Activated CD4-positive, CD25-positive, alpha-beta regulatory T cell (primary cell): ENCODE data around the gene CANX.
A peak's percentile ranks its signal among the peaks of the same experiment; 100 is the strongest.
"Not testable (repeated sequence)": the region's sequence is repeated elsewhere in the genome, so short reads cannot be mapped to it uniquely, and the experiment has no call there.

Experiments used
- DNase-seq, 4 experiments: peaks; one replicate each; lab custom pipeline; 2025; lab: John Stamatoyannopoulos, UW

The CANX gene, protein sequence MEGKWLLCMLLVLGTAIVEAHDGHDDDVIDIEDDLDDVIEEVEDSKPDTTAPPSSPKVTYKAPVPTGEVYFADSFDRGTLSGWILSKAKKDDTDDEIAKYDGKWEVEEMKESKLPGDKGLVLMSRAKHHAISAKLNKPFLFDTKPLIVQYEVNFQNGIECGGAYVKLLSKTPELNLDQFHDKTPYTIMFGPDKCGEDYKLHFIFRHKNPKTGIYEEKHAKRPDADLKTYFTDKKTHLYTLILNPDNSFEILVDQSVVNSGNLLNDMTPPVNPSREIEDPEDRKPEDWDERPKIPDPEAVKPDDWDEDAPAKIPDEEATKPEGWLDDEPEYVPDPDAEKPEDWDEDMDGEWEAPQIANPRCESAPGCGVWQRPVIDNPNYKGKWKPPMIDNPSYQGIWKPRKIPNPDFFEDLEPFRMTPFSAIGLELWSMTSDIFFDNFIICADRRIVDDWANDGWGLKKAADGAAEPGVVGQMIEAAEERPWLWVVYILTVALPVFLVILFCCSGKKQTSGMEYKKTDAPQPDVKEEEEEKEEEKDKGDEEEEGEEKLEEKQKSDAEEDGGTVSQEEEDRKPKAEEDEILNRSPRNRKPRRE

DNA sequence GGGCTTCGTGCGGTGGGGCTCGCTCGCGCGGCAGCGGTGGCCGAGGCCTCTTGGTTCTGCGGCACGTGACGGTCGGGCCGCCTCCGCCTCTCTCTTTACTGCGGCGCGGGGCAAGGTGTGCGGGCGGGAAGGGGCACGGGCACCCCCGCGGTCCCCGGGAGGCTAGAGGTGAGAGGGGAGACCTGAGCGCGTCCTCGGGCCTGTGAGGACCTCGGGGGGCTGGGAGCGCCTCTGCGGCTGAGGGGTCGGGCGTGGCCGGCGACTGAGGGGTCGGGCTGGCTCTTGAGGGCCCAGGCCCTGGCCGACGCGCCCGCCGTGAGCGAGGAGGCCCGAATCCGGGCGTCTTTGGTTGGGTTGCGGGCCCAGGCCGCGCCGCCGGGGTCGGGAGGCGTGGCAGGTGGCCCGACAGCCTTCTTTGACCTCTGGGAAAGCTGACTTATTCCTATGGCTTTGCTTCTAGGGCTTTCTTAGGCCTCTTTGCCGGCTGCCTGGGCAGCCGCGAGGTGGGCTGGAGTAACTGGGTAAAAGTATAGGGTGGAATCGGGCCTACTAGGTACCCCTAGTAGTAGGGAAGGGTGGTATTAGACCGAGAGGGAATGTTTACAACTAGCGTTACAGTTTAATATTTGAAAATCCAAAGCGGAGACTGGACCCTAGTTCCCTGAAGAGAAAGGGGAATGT is at the start of gene CANX:
CANX (plus strand) TSS at position 33 of the 681 bp plus-strand sequence. CDS start 6,715 bp downstream, outside the sequence.
- DNase-seq, result no peak

DNA sequence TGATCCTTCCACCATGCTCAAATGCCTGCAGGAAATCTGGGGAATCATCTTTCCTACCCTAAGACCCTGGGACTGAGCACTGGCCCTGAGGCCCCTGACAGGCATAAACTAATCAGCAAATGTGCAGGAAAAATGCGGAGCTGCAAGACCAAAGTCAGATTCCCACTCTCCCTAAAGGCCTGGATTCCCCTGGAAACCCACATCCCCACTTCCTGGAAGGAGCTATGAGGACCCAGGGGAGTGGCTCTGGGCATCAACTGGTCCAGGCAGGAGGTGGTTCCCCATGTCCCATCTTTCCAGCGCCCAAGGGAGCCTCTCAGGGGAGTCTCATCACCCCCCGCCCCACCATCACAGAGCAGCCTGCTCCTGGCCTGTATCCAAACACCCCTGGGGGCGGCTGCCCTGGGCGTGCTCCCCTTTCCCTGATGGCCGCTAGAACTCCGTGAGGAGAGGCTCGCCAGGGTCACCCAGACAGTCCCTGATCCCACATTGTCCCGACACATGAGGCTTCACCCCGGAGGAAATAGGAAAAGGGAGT is 49.5 kb upstream of the CANX start:
- DNase-seq, result not testable (repeated sequence)

GRCh38 chr5:179650245-179650644 is 48.5 kb upstream of the CANX start:
- not testable (repeated sequence) for DNase-seq

DNA sequence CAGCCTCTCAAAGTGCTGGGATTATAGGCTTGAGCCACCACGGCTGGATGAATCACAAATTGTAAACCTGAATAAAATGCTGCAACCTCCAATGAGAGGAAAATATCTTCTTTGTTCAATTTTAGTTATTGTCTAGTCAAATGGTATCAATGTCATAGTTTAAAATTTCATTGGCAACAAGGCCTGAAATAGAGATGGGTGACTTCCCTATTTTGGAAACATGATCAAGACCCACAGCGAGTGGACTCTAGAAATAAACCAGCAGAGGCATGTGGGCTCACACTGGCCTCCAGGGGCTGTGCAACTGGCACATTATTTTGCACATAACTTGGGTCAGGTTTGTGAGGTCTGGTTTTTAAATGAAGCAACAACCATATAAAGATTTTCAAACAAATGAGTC is 45.6 kb upstream of the CANX start:
- DNase-seq, result not testable (repeated sequence)

DNA sequence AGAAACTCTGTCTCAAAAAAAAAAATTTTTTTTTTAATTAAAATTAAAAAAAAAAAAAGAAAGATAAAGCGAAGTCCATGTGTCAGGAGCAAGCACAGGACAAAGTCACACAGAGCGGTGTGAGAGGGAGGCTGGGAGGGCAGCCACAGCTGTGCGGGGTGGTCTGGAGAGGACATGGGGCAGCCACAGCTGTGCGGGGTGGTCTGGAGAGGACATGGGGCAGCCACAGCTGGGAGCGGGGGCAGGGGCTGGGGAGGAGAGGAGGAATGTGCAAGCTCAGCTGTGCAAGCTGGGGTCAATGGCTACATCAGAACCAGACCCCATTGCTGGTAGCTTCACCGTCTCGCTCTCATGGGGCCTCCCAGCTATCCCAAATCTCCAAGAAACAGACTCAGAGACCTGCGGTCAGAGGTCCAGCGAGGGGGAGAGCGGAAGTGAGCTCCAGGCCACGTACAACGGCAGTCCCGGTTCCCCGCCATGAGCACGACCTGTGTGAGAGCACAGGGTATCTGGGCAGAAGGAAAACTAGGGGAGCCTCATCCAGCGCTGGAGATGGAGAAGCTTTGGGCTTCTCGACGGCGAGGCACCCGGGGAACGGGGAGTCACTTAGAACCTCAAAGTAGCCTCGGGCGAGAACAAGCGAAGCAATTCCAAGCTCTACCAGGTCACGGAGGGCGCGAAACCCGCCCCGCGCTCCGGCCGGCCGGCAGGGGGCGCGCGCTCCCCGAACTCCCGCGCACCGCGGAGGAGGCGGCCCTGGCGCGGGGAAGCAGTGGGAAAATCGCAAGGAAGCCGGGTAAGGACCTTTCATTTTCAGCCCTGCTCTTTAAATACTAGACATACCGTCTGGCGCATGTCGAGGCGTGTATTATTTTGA is 41.2 kb upstream of the CANX start:
- DNase-seq, result not testable (repeated sequence)

GRCh38 chr5:179658179-179658856 is 40.4 kb upstream of the CANX start:
- not testable (repeated sequence) for DNase-seq

- DNase-seq, result not testable (repeated sequence)
Observed at GRCh38 chr5:179661647-179662046, 37.1 kb upstream of the CANX start.

DNA sequence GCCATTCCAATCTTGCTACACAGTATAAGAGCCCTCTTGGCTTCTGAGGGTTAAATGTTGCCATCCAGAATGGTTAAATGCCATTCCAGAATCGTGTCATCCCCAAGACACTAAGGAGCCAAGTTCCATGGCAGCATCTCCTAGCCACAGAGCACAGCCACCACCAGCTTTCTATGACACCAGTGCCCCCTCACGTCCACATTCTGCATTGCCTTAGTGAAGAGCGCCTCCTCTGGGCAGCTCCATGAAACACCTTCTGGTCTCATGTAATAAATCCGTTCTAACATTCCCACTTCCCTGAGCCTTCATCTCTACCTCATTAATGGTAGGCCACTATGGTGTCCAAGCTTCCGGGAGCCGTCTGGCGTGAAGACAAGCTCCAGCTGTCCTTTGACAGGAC is 30.4 kb upstream of the CANX start:
- DNase-seq, result no peak

GRCh38 chr5:179678223-179679013 is 20.3 kb upstream of the CANX start:
- DNase-seq, result peak; percentile 79 to 84 (median 83)

GRCh38 chr5:179679014-179679674 is 19.6 kb upstream of the CANX start:
- DNase-seq, result peak; percentile 36 to 49 (median 42)

DNA sequence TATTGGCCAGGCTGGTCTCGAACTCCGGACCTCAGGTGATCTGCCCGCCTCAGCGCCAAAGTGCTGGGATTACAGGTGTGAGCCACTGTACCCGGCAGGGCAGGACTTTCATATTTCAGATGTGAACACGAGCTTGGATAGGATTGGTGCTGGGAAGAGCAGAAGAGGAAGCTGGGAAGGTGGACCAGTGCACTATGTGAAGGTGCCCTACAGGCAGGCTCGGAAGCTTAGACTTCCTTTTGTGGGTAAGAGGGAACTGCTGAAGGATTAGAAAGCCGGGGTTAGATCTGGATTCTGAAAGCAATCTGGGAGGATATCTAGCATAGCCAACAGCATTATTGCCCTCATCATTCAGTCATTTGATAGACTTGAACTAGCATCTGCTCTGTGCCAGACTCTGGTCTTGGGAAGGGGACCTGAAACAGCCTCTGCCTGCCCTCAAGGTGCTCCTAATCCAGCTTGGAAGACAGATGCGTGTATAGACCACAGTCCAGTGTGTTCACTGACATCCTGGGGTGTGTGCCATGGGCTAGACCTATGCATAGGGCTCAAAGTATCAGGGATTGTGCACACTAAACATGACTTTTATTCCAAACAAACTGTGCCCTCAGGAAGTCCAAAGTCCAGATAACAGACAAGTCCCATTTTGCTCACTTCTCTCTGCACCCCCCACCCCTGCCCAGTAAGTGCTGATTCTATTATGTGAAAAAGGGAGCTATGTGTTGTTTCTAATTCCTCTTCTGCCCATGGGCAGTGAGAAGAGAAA is 18.6 kb upstream of the CANX start:
- DNase-seq, result no peak

DNA sequence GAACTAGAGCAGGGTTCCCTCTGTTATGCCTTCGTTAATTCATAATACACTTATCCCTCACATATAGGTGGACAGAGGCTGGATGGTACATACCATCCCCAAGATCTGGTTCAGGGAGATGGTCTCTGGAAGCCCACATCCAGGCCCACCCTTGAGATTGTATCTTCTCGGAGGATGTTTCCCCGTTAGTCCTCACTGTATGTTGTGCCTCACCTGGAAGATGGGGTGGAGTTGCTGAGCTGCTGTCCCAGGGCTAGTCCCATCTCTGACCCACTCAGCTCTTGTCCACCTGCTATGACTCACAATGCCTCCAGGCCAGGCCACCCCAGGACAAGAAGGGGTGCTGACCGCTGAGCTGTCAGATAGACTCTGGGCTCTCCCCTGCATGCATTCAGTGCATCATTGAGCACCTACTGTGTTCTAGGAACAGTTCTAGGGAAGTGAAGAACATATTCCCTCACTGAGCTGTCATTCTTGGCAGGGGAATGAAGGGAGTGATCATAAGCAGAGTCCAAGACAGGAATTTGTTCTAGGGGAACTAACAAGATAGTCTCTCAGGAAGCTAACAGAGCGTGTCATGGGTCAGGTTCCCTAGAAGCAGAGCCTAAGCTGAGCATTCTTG is 17.9 kb upstream of the CANX start, which contains the start of gene CBY3:
CBY3 (minus strand) TSS at position 255 of the 622 bp plus-strand sequence; CDS start at position 139, 116 bp downstream.
- DNase-seq, result no peak

- not testable (repeated sequence) for DNase-seq
Observed at GRCh38 chr5:179689212-179689611, 9.6 kb upstream of the CANX start.

DNA sequence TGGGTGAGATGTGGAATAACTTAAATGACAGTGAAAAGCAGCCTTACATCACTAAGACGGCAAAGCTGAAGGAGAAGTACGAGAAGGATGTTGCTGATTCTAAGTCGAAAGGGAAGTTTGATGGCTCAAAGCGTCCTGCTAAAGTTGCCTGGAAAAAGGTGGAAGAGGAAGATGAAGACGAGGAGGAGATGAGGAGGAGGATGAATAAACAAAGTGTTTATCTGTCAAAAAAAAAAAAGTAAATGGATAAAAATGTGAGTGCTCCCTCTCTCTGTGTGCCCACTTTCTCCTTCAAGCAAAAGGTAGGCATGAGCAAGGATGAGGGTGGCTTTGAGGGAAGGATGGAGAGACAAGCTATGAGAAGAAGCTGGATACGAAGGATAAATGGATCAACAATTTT is 4.2 kb upstream of the CANX start:
- DNase-seq, result no peak

GRCh38 chr5:179696603-179697002 is 2.2 kb upstream of the CANX start:
- no peak for DNase-seq

DNA sequence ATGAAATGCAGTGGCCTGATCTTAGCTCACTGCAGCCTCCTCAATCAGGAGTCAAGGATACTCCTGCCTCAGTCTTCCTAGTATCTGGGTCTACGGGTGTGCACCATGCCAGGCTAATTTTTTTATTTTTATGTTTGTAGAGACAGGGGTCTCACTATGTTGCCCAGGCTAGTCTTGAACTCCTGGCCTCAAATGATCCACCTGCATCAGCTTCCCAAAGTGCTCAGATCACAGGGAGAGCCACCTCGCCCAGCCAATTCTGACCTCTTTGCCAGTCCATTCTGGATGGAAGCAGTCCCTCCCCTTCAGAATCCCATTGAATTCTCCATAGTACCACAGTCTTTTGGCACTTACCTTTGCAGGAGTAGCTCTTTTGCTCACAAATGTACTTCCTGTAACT is 1.7 kb upstream of the CANX start:
- DNase-seq, result no peak

- DNase-seq, result not testable (repeated sequence)
Observed at GRCh38 chr5:179697543-179697942, 1.2 kb upstream of the CANX start.
